AG20443 (cell line): ENCODE measurements around the gene SLC2A14.
"Not testable (repeated sequence)": the region's sequence is repeated elsewhere in the genome, so short reads cannot be mapped to it uniquely, and the experiment has no call there.

Source experiments
- DNase-seq: peaks from one replicate; pipeline ENCODE4 v3.0.0; 2012; ENCODE audit warnings: low spot score, mixed read lengths

Gene SLC2A14

DNA sequence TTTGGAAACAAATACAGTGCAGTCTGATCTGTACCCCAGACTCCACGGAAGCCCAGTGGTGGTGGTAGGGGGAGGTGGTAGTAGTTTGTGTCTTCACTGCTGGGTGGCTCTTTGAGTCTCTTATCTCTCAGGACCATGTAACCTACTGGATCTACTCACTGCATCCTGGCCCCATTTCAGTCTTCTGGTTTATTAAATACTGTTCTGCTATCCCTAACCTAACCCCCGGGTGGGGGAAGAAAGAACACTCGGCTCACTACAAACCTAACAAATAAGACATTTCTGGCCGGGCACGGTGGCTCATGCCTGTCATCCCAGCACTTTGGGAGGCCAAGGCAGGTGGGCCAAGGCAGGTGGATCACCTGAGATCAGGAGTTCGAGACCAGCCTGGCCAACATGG is 39.5 kb downstream of the SLC2A14 start:
- DNase-seq: not testable (repeated sequence)

DNA sequence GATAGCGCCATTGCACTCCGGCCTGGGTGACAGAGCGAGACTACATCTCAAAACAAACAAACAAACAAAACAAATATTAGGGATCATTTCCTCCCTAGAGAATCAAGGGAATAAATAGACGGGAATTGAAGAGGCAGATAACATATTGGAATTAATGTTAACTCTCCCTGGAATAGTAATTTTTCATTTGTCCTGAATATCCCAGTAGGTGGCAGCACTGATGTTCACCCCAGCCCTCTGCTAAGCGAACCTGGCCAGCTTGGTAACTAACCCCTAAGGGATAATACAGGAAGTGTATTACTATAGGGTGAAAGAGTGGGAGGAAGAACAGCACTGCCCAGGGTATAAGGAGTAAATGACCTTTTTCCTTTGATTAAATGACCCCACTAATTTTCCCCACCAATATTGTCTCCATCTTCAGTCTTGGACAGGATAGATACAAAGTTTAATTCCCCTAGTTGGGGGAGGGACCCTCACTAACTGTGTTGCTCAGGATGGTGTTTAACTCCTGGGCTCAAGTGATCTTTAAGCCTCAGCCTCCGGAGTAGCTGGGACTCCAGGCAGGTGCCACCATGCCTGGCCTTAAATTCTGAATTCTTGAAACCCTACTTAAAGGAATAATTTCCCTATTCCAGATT is 40.5 kb downstream of the SLC2A14 start:
- DNase-seq: peak; percentile 83

DNA sequence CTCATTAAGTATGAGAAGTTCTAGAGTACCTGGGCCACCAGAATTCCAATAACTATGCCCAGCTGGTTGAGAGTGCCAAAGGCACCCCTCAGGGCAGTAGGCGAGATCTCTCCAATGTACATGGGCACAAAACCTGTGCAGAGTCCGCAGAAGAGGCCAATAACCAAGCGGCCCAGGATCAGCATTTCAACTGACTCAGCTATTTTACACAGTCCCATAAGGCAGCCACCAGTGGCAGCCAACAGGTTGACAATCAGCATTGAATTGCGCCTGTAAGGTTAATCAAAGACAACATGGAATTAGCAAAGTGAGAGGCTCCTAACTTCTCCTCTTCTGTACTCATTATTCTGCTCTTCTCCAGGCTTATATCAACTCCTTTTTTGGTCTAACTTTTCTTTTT is 43.0 kb downstream of the SLC2A14 start:
- not testable (repeated sequence) for DNase-seq

DNA sequence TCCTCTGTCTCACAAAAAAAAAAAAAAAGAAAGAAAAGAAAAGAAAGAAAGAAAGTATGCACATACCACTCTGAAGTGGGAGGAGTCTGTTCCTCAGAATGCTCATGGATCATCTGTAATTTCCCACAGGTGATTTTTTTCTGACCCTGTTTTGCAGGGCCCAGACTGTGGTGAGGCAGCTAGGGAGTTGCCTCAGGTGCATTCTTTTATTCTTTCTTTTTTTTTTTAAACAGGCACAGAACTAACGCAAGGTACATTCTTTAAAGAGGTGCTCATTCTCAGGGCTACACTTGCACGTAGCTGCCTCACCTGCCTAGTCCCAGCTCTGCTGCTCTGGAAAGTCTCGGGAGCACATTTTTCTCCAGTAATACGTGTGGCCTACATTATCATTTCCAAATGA is 47.0 kb downstream of the SLC2A14 start:
- DNase-seq: not testable (repeated sequence)

DNA sequence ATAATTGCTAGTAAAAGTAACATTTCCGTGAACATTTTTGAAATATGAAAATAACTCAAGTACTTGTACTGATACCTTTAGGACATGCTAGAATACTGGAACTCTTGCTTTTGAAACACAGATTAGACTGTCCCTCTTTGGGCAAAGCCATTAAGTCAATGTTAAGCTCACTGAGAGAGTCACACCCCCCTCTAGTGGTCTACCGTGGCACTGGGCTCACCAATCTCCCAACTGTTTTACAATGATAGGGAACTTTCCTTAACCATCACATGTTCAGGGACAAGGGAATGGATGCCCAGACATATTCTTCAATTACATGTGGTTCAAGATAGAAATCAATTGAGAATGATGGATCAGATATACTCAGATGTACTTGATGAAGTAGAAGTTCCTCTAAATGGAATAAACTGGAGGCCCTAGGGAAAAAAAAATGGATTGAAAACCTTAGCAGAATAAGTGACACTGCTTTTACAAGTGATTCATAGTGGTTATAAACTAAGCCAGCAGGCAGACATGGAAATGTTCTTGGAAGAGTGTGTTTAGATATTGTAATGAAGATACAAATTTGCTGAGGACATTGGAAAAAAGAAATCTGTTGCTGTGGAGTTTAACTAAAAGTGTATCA is 65.7 kb downstream of the SLC2A14 start:
- DNase-seq: peak; percentile 81

DNA sequence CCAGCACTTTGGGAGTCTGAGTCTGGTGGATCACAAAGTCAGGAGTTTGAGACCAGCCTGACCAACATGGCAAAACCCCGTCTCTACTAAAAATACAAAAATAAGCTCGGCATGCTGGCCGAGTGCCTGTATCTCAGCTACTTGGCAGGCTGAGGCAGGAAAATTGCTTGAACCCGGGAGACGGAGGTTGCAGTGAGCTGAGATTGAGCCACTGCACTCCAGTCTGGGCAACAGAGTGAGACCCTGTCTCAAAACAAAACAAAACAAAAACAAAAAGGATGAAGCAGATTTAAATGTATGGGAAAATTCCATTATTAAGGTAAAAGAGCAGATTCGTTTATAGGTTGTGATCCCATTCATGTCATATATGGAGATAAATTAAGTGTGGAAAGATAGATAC is 66.4 kb downstream of the SLC2A14 start:
- DNase-seq: not testable (repeated sequence)

DNA sequence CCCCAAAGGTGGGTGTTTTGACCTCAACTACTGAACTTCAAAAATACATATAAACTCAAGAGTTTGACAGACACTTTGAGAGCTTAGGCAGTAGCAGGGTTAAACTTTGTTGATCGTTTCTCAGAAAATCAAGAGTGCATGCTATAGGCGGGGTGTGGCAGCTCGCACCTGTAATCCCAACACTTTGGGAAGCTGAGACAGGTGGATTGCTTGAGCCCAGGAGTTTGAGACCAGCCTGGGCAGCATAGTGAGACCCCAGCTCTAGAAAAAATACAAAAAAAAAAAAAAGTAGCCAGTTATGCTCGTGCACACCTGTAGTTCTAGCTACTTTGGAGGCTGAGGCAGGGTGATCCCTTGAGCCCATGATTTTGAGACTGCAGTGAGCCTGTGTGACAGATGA is 71.3 kb downstream of the SLC2A14 start:
- no peak for DNase-seq

DNA sequence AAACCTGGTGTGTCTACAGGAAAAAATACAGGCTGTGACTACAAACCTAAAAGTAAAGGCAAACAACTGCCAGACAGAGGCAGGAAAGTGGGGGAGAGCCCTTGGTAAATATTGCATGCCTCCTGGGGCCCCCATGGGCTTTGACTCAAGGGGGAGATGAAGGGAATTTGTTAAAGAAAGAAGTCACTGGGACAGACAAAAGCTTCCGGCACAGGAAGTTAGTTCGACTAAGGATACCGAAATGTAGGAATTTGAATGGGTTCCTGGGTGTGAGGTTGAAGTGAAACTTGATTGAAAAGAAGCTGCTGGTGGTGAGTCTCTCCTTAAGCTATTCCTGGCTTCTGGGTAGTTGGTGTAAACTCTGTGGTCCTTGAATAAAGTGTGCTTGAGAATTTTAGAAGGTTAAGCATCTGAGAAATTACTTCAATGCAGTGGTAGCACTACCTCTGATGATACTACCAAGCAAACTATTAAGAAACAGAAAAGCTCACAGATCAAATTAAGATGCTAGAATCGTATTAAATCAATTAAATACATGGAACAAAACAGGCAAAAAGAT is 73.9 kb downstream of the SLC2A14 start:
- not testable (repeated sequence) for DNase-seq

DNA sequence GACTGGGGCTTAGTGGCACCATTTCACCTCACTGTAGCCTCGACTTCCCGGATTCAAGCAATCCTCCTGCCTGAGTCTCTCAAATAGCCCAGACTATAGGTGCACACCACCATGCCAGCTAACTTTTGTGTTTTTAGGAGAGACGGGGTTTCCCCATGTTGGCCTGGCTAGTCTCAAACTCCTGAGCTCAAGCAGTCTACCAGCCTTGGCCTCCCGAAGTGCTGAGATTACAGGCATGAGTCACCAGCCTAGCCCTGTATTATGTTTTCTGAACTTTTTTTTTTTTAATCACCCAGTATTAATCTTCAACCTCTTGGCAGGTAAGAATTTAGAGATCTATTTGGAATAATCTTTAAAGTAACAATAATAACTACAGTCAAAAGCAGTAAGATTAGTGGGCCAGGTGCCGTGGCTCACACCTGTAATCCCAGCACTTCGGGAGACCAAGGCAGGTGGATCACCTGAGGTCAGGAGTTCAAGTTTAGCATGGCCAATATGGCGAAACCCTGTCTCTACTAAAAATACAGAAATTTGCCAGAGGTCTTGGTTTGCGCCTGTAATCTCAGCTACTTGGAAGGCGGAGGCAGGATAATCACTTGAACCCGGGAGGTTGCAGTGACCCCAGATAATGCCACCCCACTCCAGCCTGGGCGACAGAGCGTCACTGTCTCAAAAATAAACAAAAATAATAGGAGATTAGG is 74.9 kb downstream of the SLC2A14 start:
- DNase-seq: no peak

DNA sequence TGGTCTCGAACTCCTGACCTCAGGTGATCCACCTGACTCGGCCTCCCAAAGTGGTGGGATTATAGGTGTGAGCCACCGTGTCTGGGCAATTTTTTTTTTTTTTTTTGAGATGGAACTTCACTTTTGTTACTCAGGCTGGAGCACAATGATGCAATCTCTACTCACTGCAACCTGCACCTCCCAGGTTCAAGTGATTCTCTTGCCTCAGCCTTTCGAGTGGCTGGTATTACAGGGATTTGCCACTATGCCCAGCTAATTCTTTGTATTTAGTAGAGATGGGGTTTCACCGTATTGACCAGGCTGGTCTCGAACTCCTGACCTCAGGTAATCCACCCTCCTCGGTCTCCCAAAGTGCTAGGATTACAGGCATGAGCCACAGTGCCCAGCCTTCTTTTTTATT is 75.4 kb downstream of the SLC2A14 start:
- not testable (repeated sequence) for DNase-seq

DNA sequence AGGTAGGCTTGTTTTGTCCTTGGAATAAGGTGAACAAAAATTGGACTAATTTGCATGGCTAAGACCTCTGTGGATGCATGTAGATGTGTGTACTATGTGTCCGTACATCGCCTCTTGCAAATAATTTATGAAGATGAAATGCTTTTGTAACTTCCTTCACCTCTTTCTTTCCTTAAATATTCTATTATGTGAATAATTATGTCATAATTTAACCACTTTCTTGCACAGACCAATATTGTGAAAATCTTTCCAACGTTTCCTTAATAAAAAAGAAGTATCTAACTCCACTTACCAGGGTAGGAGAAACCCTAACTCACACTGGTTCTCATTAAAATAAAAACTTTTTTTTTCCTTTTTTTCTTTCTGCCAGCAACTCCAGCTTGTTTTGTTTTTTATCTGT is 79.5 kb downstream of the SLC2A14 start:
- no peak for DNase-seq

DNA sequence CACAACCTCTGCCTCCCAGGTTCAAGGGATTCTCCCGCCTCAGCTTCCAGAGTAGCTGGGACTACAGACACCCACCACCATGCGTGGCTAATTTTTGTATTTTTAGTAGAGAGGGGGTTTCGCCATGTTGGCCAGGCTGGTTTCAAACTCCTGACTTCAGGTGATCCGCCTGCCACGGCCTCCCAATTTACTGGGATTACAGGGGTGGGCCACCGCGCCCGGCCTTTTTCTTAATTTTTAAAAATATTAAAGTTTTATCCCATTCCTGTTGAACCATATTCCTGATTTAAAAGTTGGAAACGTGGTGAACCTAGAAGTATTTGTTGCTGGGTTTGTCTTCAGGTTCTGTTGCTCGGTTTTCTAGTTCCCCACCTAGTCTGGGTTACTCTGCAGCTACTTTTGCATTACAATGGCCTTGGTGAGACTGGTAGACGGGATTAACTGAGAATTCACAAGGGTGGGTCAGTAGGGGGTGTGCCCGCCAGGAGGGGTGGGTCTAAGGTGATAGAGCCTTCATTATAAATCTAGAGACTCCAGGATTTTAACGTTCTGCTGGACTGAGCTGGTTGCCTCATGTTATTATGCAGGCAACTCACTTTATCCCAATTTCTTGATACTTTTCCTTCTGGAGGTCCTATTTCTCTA is 83.7 kb downstream of the SLC2A14 start, which contains the start of gene NANOG:
TSS of gene NANOG (plus strand) at position 519 of the 645 bp plus-strand sequence. CDS start 213 bp downstream, outside the sequence.
- DNase-seq: not testable (repeated sequence)

DNA sequence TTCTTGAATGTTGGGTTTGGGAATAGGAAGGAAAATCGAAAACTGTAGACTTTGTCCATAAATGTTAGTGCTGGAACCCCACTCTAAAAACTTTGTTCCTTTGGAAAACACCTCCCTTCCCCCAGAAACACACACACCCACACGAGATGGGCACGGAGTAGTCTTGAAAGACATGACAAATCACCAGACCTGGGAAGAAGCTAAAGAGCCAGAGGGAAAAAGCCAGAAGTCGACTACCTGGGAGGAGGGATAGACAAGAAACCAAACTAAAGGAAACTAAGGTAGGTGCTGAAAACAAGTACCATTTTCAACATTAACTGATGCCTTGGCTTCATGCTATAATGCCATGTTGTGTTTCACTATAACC is 84.4 kb downstream of the SLC2A14 start:
- DNase-seq: no peak

DNA sequence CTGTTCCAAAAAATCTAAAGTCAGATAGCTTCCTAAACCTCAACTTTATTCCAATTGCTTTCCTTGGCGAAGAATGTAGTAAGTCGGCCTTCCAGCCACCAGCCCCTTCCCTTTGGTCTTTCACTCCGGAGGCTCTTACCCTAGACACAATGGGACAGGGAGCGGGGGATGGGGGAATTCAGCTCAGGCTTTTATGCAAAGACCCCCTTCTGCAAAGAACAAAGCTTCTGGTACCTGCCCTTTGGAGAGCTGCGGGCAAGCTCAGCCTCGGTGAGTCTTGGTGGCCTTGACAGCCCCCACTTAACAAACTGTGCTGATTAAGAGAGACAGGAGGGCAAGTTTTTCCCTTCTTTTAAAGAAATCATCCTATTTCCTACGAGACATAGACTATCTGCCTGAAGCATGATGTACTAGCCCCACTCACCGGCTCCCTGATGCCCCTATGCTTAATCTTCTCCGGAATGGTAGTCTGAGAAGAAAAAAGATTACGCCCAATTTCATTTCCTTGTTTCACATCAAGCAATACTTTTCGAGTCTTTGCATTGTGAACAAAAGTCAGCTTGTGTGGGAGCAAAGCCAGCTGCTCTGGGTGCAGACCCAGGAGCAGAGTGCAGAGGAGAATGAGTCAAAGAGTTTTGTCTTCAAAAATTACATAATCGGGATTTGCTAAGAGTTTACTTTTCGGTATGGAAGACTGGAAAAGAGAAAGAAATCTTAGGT is 85.0 kb downstream of the SLC2A14 start:
- DNase-seq: peak; percentile 18

DNA sequence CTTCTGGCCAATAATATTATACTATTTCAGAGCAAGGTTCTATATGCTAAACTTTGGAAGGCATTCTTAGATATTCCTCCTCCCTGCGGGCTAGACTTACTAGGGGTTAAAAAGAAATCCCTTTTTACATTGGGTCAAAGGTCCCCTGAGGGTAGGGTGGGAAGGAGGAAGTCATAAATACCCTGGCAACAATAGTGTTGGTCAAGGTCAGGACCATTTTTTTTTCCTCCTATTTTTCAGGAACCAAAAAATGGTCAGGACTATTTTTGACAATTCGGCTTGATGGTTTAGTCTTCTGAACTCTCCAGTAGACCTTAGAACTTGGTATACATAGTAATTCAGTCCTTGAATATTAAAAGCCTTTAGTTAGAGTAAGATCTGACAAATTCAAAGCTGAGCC is 88.0 kb downstream of the SLC2A14 start:
- DNase-seq: no peak

DNA sequence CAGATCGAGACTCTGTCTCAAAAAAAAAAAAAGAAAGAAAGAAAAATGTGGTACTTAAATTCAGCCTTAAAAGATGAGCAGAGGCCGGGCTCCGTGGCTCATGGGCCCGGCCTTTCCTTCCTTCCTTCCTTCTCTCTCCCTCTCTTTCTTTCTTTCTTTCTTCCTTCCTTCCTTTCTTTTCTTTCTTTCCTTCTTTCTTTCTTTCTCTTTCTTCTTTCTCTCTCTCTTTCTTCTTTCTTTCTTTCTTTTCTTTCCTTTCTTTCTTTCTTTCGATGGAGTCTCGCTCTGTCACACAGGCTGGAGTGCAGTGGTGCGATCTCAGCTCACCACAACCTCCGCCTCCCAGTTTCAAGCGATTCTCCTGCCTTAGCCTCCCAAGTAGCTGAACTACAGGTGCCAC is 89.3 kb downstream of the SLC2A14 start:
- DNase-seq: not testable (repeated sequence)

DNA sequence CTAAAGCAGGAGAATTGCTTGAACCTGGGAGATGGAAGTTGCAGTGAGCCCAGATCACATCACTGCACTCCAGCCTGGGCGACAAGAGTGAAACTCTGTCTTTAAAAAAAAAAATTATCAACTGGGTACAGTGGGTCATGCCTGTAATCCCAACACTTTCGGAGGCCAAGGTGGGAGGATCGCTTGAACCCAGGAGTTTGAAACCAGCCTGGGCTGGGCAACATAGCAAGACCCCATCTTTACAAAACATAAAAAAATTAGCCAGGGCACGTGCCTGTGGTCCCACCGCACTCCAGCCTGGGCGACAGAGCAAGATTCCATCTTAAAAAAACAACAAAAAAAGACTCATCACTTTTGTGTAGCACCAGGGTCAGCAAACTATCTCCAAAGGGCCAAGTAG is 90.7 kb downstream of the SLC2A14 start:
- DNase-seq: no peak

DNA sequence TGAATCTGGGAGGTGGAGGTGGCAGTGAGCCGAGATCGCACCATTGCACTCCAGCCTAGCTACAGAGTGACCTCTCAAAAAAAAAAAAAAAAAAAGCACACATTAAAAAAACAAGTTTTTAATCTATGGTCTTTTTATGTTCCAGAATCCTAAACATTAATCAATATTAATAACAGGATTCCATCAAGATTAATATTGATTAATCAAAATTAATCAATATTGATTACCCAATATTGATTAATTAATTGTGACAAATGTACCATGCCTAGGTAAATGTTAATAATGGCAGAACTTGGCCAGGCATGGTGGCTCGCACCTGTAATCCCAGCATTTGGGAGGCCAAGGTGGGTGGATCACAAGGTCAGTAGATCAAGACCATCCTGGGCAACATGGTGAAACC is 91.4 kb downstream of the SLC2A14 start:
- no peak for DNase-seq

DNA sequence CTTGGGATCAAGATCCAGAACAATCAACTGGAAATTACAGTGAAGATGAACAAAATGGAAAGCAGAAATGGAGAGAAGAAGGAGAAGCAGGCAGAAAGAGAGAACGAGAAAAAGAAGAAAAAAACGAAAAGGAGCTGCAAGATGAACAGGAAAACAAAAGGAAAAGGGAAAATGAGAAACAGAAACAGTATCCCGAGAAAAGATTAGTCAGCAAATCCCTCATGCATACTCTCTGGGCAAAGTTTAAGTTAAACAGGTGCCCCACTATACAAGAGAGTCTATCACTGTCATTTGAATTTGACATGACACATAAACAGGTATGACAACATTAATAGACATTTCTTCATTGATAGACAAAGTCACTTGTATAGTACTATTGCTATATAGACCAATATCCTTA is 102.7 kb downstream of the SLC2A14 start:
- DNase-seq: no peak
